Measurements from ENCODE around the gene RND3.

DNA sequence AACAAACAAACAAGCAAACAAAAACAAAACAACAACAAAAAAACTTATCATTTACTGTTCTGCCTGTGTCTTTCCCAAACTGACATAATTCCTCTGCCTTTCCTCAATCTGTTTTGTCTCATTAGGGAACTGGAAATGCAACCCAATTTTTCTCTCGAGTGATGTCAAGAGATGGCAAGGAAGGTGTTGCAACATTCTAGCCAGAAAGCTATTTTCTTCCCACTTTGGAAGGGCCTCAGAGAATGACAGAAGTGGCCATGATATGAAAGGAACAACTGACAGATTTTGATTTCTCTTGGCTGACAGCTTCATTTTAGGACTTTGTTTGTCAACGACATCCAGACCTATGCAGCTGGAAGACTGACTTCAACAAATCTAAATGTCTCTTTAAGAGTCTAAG, 24.7 kb downstream of the RND3 start:
- TF ChIP-seq SP1 (IDR thresholded peaks at IDR 0.05): no peak
- no peak for TF ChIP-seq BHLHE40 (IDR thresholded peaks at IDR 0.05; ENCODE audit: borderline replicate concordance)
- no peak for TF ChIP-seq NFRKB (IDR thresholded peaks at IDR 0.05)
- TF ChIP-seq ZNF384 (IDR thresholded peaks at IDR 0.05): no peak
- TF ChIP-seq SUZ12 (IDR thresholded peaks at IDR 0.05): no peak
- TF ChIP-seq FOXM1 (IDR thresholded peaks at IDR 0.05; ENCODE audit: borderline replicate concordance): no peak
- no peak for TF ChIP-seq L3MBTL2 (conservative IDR thresholded peaks at IDR 0.05)
- TF ChIP-seq FOXK2 (IDR thresholded peaks at IDR 0.05): no peak
